Cardiac muscle cell (in vitro differentiated cells and primary cell): ENCODE results near the gene FUT2. TPM values are rescaled to one million over a fixed set of nuclear protein-coding genes. Genes with fewer than 3 reads are reported as not detected.
"Not testable (repeated sequence)": the region's sequence is repeated elsewhere in the genome, so short reads cannot be mapped to it uniquely, and the experiment has no call there.

Source experiments
- DNase-seq, 2 donors: peaks; one replicate each; pipeline versions ENCODE4 v3.0.0 to v3.0.0-alpha.2; 2010 to 2017; ENCODE audit warnings: low read depth in 1 of 2, low spot score in 1 of 2
- H3K27ac ChIP-seq: fragments of 200-600 bp; sonication (generic); 2 replicates; pipeline ENCODE4 v1.5.1; 2016
- H3K27me3 ChIP-seq: fragments of 200-600 bp; sonication (generic); 2 replicates; pipeline ENCODE4 v1.6.0; 2016; ENCODE audit warnings: control low read depth
- H3K36me3 ChIP-seq: fragments of 200-600 bp; sonication (generic); 2 replicates; pipeline ENCODE4 v1.5.1; 2016; ENCODE audit warnings: control low read depth
- H3K4me1 ChIP-seq: fragments of 200-600 bp; sonication (generic); 2 replicates; pipeline ENCODE4 v1.8.1; 2017; ENCODE audit warnings: low read depth, mild to moderate bottlenecking, mixed run types
- H3K4me3 ChIP-seq: fragments of 200-600 bp; sonication (generic); 2 replicates; pipeline ENCODE4 v1.5.1; 2016; ENCODE audit warnings: mild to moderate bottlenecking
- H3K9me3 ChIP-seq: fragments of 200-600 bp; sonication (generic); 2 replicates; pipeline ENCODE4 v1.5.1; 2017; ENCODE audit warnings: low read depth, mild to moderate bottlenecking, control low read depth
- CTCF ChIP-seq: IDR thresholded peaks from 2 replicates; pipeline ENCODE4 v1.5.1; 2012; ENCODE audit warnings: low read depth, mild to moderate bottlenecking, low read length
- polyA plus RNA-seq: library from polyadenylated mRNA; unstranded; fragments of >200 nt; fragmentation: Nextera tagmentation; extraction: Ambion mirVana; gene quantifications from 2 replicates; pipeline ENCODE4 v1.2.1, GENCODE V29; 2016
- total RNA-seq: library from RNA; depleted of rRNA; stranded (reverse); fragments of >200 nt; gene quantifications from 2 replicates; pipeline ENCODE4 v1.2.3, GENCODE V29; 2016

The FUT2 gene
- total and polyA plus RNA-seq, 2 experiments from 2014 or later: 0.11 TPM; not detected in 1

DNA sequence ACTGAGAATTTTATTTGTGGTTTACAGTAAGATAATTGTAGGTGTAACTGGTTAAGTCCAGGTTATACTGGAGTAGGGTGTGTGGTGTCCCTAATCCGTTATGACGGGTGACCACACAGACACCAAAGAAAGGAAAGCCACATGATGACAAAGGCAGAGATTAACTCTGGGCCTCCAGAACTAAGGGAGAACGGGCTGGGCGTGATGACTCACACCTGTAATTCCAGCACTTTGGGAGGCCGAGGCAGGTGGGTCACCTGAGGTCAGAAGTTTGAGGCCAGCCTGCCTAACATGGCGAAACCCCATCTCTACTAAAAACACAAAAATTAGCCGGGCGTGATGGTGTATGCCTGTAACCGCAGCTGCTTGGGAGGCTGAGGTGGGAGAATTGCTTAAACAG lies 10.2 kb upstream of the FUT2 start:
- DNase-seq: no peak
- H3K4me1 ChIP-seq: no peaks in the 10 kb centered on the region
- no peaks in the 10 kb centered on the region for H3K9me3 ChIP-seq
- no peak for TF ChIP-seq CTCF
- no peaks in the 10 kb centered on the region for H3K36me3 ChIP-seq
- no peaks in the 10 kb centered on the region for H3K27me3 ChIP-seq
- no peak overlapping the region for H3K27ac ChIP-seq
- no peak overlapping the region for H3K4me3 ChIP-seq

DNA sequence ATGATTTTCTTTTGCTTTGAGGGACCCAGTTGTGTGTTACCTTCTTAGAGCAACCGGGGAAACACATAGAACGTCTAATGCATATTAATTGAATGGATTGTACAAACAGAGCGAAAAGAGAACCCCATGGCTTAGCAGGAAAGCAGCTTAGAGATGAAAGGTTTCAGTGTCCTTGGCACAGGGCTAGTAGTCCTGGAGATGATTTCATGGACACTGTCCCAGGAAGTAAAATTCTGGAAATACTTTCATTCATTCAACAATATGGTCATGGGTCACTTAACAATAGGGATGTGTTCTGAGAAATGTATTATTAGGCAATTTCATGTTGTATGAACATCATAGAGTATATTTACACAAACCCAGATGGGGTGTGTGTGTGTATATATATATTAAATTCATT lies 9.7 kb upstream of the FUT2 start:
- TF ChIP-seq CTCF: no peak
- no peaks in the 10 kb centered on the region for H3K27me3 ChIP-seq
- no peaks in the 10 kb centered on the region for H3K4me1 ChIP-seq
- no peaks in the 10 kb centered on the region for H3K9me3 ChIP-seq
- no peak overlapping the region for H3K4me3 ChIP-seq
- no peak for DNase-seq
- no peak overlapping the region for H3K27ac ChIP-seq
- no peaks in the 10 kb centered on the region for H3K36me3 ChIP-seq

DNA sequence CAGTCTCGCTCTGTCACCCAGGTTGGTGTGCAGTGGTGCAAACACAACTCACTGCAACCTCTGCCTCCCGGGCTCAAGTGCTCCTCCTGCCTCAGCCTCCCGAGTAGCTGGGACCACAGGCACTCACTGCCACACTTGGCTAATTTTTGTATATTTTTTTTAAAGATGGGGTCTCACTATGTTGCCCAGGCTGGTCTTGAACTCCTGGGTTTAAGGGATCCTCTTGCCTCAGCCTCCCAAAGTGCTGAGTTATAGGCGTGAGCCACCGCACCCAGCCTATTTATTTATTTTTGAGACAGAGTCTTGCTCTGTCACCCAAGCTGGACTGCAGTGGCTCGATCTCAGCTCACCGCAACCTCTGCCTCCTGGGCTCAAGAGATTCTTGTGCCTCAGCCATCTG lies 9.1 kb upstream of the FUT2 start:
- DNase-seq, H3K4me3 ChIP-seq, H3K27me3 ChIP-seq, H3K27ac ChIP-seq, H3K4me1 ChIP-seq, H3K9me3 ChIP-seq, H3K36me3 ChIP-seq: not testable (repeated sequence)

DNA sequence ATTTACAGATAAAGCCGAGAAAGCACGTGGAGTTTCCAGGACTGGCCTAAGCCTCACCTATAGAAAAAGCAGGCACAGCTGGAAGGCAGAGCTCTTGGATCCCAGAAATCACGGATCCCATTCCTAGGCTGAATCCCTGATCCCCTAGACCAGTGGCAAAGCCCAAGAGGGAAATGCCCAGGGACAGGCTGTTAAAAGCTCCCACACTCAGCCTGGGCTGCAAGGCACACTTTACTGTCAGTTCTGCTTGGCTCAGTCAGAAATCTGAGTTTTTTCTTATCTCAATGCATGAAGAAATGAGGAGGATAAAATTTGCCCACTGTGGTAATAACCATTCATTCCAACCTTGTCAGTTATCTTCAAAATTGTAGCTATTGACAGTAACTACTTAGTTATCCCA lies 8.0 kb upstream of the FUT2 start:
- Histone ChIP-seq H3K27me3 (no peaks in the 10 kb centered on the region), H3K9me3 (no peaks in the 10 kb centered on the region), H3K4me1 (no peaks in the 10 kb centered on the region), H3K4me3 (no peak overlapping the region), H3K27ac (no peak overlapping the region), H3K36me3 (no peaks in the 10 kb centered on the region)
- DNase-seq: no peak
- TF ChIP-seq CTCF: no peak

- Histone ChIP-seq H3K36me3 (no peaks in the 10 kb centered on the region), H3K4me3 (no peak overlapping the region), H3K9me3 (no peaks in the 10 kb centered on the region), H3K27me3 (no peaks in the 10 kb centered on the region), H3K27ac (no peak overlapping the region), H3K4me1 (no peaks in the 10 kb centered on the region)
- DNase-seq: no peak
- no peak for TF ChIP-seq CTCF
Measured at GRCh38 chr19:48689449-48689848, 6.3 kb upstream of the FUT2 start.

DNA sequence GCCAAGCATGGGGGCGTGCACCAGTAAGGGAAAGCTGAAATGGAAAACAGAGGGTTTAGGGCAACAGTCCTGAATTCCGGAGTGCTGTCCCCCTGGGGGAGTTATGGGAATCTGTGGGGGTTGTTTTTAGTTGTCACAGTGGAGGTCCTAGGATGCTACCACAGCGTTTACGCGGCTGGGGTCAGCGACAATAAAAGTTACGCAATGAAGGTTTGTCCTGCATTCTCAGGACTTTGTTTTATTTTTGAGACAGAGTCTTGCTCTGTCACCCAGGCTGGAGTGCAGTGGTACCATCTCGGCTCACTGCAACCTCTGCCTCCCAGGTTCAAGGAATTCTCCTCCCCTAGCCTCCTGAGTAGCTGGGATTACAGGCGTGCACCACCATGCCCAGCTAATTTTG lies 2.1 kb upstream of the FUT2 start:
- not testable (repeated sequence) for H3K4me3 ChIP-seq, H3K36me3 ChIP-seq, H3K27ac ChIP-seq, H3K4me1 ChIP-seq, H3K9me3 ChIP-seq, DNase-seq
- peaks cover 25% of the 10 kb centered on the region for H3K27me3 ChIP-seq

GRCh38 chr19:48696353-48697010 lies 711 bp downstream of the FUT2 start:
- Histone ChIP-seq H3K27ac (no peak overlapping the region), H3K36me3 (no peaks in the 10 kb centered on the region), H3K4me1 (no peaks in the 10 kb centered on the region), H3K27me3 (peaks cover 25% of the 10 kb centered on the region), H3K4me3 (no peak overlapping the region), H3K9me3 (no peaks in the 10 kb centered on the region)
- TF ChIP-seq CTCF: no peak
- no peak for DNase-seq
